GM12801 (cell line): ENCODE results near the gene DEPDC5.

Experiments
- TF ChIP-seq, protein P1 (sequence below): IDR thresholded peaks from one replicate; pipeline ENCODE4 v1.5.1; 2011; ENCODE audit warnings: control low read depth; ENCODE audit not compliant: insufficient read length; ENCODE audit errors: extremely low read depth

The DEPDC5 gene

DNA sequence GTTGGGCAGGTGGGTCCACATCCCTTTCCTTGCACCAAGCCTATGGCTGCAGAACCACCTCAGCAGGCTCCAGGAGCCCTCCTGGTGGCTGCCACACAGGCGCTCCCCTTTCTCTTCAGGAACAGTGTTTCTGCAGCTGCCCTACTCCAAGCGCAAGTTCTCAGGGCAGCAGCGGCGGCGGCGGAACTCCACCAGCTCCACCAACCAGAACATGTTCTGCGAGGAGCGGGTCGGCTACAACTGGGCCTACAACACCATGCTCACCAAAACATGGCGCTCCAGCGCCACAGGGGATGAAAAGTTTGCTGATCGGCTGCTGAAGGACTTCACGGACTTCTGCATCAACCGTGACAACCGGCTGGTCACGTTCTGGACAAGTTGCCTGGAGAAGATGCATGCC lies 152.3 kb downstream of the DEPDC5 start:
- TF ChIP-seq, protein P1, sequence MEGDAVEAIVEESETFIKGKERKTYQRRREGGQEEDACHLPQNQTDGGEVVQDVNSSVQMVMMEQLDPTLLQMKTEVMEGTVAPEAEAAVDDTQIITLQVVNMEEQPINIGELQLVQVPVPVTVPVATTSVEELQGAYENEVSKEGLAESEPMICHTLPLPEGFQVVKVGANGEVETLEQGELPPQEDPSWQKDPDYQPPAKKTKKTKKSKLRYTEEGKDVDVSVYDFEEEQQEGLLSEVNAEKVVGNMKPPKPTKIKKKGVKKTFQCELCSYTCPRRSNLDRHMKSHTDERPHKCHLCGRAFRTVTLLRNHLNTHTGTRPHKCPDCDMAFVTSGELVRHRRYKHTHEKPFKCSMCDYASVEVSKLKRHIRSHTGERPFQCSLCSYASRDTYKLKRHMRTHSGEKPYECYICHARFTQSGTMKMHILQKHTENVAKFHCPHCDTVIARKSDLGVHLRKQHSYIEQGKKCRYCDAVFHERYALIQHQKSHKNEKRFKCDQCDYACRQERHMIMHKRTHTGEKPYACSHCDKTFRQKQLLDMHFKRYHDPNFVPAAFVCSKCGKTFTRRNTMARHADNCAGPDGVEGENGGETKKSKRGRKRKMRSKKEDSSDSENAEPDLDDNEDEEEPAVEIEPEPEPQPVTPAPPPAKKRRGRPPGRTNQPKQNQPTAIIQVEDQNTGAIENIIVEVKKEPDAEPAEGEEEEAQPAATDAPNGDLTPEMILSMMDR, result no peak

DNA sequence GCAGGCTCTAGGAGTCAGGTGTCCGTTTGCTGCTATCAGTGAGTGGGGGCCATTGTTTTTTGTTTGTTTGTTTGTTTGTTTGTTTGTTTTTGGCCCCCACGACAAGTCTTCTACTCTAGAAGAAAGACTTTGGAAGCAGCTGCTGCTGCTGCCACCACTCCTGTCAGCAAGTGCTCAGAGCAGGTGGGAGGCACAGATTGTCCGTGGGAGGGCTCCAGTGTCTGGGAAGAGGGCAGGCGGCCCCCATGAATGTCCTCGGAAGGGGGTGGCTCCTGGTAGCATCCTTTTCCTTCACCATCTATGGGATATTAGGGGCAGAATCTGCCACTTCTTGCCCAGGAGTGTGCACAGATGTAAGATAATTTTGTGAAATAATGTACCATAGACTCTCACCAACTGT lies 152.8 kb downstream of the DEPDC5 start:
- TF ChIP-seq, protein P1, result no peak

DNA sequence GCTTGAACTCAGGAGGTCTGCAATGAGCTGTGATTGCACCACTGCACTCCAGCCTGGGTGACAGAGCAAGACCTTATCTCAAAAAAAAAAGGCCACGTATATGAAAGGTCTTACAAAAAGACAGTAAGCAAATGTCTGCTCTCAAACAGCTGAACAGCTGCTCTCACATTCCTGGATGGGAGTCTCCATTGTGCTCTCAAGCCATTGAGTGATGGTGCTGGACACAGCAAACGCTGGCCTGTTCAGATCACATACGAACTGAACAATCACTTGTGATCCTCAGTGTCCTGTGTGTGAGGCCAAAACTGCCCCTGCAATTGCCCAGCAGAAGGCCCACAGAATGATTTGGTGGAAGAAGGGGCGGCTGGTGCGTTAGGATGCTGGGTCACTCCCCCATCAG lies 156.2 kb downstream of the DEPDC5 start:
- TF ChIP-seq, protein P1, result no peak

DNA sequence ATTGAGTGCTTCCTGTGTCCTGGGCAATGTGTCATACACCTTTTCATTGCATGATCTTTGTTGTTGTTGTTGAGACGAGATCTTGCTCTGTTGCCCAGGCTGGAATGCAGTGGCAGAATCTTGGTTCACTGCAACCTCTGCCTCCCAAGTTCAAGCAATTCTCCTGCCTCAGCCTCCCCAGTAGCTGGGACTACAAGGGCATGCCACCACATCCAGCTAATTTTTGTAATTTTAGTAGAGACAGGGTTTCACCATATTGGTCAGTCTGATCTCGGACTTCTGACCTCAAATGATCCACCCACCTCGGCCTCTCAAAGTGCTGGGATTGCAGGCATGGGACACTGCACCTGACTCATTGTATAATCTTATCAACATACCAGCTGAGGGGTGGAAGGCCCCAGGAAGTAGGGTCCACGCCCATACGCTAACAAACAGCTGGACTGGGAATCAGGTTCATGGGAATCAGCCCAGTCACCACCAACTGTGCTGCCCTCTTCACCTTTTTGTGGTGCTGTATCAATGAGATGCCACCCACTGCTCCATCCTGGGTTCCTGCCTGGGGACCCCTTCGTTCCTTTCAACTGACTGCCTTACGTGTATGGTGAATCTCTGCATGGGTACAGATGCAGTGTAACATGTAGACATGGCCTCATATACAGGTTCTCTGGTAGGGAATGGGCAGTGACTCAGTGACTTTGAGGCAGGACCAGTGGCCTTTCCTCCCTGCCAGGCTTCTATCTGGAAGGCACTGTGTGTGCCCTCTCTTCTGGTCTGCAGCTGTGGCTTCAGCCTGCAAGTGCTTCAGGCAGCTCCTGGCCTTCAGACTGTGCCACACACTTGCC lies 158.0 kb downstream of the DEPDC5 start:
- TF ChIP-seq, protein P1, result no peak

DNA sequence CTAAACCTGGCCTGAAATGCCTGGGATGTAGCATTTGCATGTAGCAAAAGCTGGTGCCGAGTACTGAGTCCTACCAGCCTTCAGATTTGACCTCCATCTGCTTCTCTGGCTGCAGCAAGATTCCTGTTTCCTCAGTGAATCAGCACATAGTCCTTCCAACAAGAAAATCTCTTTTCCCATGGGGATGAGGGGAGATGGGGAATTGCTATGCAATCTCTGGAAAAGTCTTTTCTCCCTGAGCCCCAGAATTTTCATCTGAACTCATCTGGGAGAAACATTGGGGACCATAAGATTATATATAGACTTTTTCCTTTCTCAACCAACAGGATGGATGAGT lies 158.6 kb downstream of the DEPDC5 start:
- TF ChIP-seq, protein P1, result no peak

DNA sequence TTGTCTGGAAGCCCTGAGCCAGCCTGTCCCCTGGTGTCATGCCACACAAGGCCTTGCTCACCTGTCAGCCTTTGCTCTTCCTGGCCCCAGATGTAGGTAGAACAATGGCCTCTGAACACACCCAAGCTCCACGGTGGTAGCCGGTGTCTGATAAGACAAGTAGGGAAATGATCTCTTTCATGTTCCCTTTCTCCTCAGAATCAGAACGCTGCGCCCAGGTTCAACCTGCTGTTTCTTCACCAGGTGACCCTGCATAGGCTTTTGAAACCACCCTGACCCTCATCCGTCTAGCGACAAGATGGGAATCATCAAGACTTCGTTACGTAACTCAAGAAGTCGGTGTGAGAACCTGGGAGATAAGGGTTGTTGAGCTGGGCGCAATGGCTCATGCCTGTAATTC lies 161.8 kb downstream of the DEPDC5 start:
- TF ChIP-seq, protein P1, result no peak

DNA sequence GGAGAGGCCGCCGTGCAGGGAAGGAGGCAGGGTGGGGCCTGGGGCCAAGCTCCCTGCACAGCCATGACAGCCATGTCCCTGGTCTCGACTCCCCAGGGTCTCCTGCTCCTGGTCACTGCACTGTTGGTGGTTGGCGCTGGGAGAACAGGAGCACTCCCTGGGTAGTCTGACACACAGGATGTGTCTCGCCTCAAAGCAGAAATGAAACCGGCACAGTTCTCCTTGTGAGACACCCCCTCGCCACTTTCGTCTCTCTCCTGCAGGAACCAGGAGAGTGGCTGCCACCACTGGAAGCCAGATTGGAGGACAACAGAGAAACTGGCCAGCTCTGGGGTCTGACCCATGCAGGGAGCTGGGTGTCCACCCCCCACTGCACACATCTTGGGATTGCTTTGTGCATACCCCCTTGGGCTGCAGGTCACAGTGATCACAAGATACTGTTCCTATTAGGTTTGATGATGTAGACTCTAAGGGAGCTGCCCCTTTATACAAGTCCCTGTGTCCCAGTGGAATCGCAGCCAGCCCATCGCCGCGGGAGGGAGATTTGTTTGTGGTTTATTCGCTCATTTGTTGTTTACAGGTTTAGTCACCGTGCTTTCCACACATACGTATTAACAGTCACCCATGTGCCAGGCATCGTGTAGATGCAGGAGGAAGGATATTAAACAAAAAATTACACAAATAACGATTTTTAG lies 163.6 kb downstream of the DEPDC5 start:
- TF ChIP-seq, protein P1, result no peak
